GM23338 (cell line): ENCODE measurements around the gene SMYD3. TPM values are rescaled to one million over a fixed set of nuclear protein-coding genes. Genes with fewer than 3 reads are reported as not detected.

ENCODE experiments used
- ATAC-seq: fragments of 200-7000 bp; cut with Tn5 transposase; 3 replicates; pipeline ENCODE4 v1.9.1; 2020
- DNase-seq: peaks from one replicate; pipeline ENCODE4 v3.0.0-alpha.2; 2015; ENCODE audit warnings: low spot score
- H2AFZ ChIP-seq: fragments of 200-600 bp; sonication (generic); 2 replicates; pipeline ENCODE4 v1.8.0; 2016; ENCODE audit warnings: antibody characterized with exemption, mild to moderate bottlenecking, moderate library complexity
- H3F3A ChIP-seq: fragments of 200-600 bp; sonication (generic); replicated peaks from 2 replicates; pipeline ENCODE4 v1.8.0; 2017; ENCODE audit warnings: antibody characterized with exemption, mixed run types, low read depth
- H3K27ac ChIP-seq: fragments of 200-600 bp; sonication (generic); 2 replicates; pipeline ENCODE4 v1.6.1; 2016; ENCODE audit warnings: low read depth
- H3K27me3 ChIP-seq: fragments of 200-600 bp; sonication (generic); 2 replicates; pipeline ENCODE4 v1.8.0; 2016; ENCODE audit warnings: mild to moderate bottlenecking, mixed run types, moderate library complexity; ENCODE audit not compliant: insufficient read depth
- H3K36me3 ChIP-seq: fragments of 200-600 bp; sonication (generic); 2 replicates; pipeline ENCODE4 v1.8.0; 2016; ENCODE audit warnings: mild to moderate bottlenecking; ENCODE audit not compliant: insufficient read depth
- H3K4me1 ChIP-seq: fragments of 200-600 bp; sonication (generic); 2 replicates; pipeline ENCODE4 v1.8.0; 2016; ENCODE audit warnings: mild to moderate bottlenecking, moderate library complexity; ENCODE audit not compliant: insufficient read depth
- H3K4me2 ChIP-seq: fragments of 200-600 bp; sonication (generic); 2 replicates; pipeline ENCODE4 v1.7.1; 2017; ENCODE audit warnings: mixed run types
- H3K4me3 ChIP-seq: fragments of 200-600 bp; sonication (generic); 2 replicates; pipeline ENCODE4 v1.6.1; 2016; ENCODE audit warnings: mixed run types
- H3K79me2 ChIP-seq: fragments of 200-600 bp; sonication (generic); replicated peaks from 2 replicates; pipeline ENCODE4 v1.8.0; 2017; ENCODE audit warnings: mild to moderate bottlenecking; ENCODE audit not compliant: insufficient read depth
- H3K9me2 ChIP-seq: fragments of 200-600 bp; sonication (generic); 2 replicates; pipeline ENCODE4 v1.8.0; 2017; ENCODE audit not compliant: insufficient read depth
- H4K20me1 ChIP-seq: fragments of 200-600 bp; sonication (generic); replicated peaks from 2 replicates; pipeline ENCODE4 v1.8.0; 2017; ENCODE audit warnings: mild to moderate bottlenecking; ENCODE audit not compliant: insufficient read depth
- H3K27ac Mint-ChIP-seq: 2 replicates; pipeline ENCODE4 v1.8.0; 2020; ENCODE audit warnings: inconsistent platforms, mild to moderate bottlenecking, moderate library complexity, mixed read lengths
- H3K27me3 Mint-ChIP-seq: 3 replicates; pipeline ENCODE4 v1.8.0; 2022; ENCODE audit warnings: low read depth, mild to moderate bottlenecking, moderate library complexity, mixed read lengths, inconsistent platforms; ENCODE audit not compliant: insufficient read depth, poor library complexity
- H3K36me3 Mint-ChIP-seq: 3 replicates; pipeline ENCODE4 v1.8.0; 2021; ENCODE audit warnings: low read depth, mild to moderate bottlenecking, inconsistent platforms, moderate library complexity, mixed read lengths
- H3K4me1 Mint-ChIP-seq: 3 replicates; pipeline ENCODE4 v1.8.0; 2020; ENCODE audit warnings: mild to moderate bottlenecking, inconsistent platforms, mixed read lengths
- H3K4me3 Mint-ChIP-seq: 3 replicates; pipeline ENCODE4 v1.8.0; 2021; ENCODE audit warnings: moderate library complexity, mild to moderate bottlenecking, inconsistent platforms, mixed read lengths
- H3K9me3 Mint-ChIP-seq: 3 replicates; pipeline ENCODE4 v1.8.0; 2020; ENCODE audit warnings: moderate library complexity, mild to moderate bottlenecking, inconsistent platforms, mixed read lengths
- CREB1 ChIP-seq: fragments of 250-450 bp; sonication (Bioruptor Pico); IDR thresholded peaks from 2 replicates; pipeline ENCODE4 v1.5.0; 2020; ENCODE audit warnings: low read depth, mild to moderate bottlenecking, moderate library complexity
- CTCF ChIP-seq, 2 experiments: fragments of 200-600 bp in 1 of 2; sonication (generic) in 1 of 2; conservative IDR thresholded peaks; 2 replicates each; pipeline versions ENCODE4 v1.5.1 to v1.6.1; 2016 to 2017; ENCODE audit warnings: antibody characterized with exemption in 2 of 2, low read depth in 2 of 2, mild to moderate bottlenecking in 2 of 2, moderate library complexity in 1 of 2
- EZH2 ChIP-seq: fragments of 200-600 bp; sonication (generic); IDR thresholded peaks from one replicate; pipeline ENCODE4 v1.8.0; 2017; ENCODE audit warnings: antibody characterized with exemption, mild to moderate bottlenecking, low read depth; ENCODE audit not compliant: unreplicated experiment
- EZH2phosphoT487 ChIP-seq: fragments of 200-600 bp; sonication (generic); IDR thresholded peaks from one replicate; pipeline ENCODE4 v1.8.1; 2018; ENCODE audit warnings: antibody characterized with exemption; ENCODE audit not compliant: unreplicated experiment
- JUNB ChIP-seq: IDR thresholded peaks from one replicate; pipeline ENCODE4 v1.6.1; 2016; ENCODE audit warnings: antibody characterized with exemption; ENCODE audit not compliant: unreplicated experiment
- NANOG ChIP-seq: IDR thresholded peaks from 2 replicates; pipeline ENCODE4 v1.6.1; 2016; ENCODE audit warnings: antibody characterized with exemption, borderline replicate concordance
- STAT1 ChIP-seq: IDR thresholded peaks from one replicate; pipeline ENCODE4 v1.6.1; 2016; ENCODE audit warnings: antibody characterized with exemption; ENCODE audit not compliant: unreplicated experiment
- ZNF114 ChIP-seq: fragments of 250-450 bp; sonication (Bioruptor Pico); IDR thresholded peaks from 2 replicates; pipeline ENCODE4 v1.5.0; 2020; ENCODE audit warnings: mild to moderate bottlenecking, moderate library complexity
- polyA plus RNA-seq: library from polyadenylated mRNA; unstranded; fragments of >200 nt; fragmentation: Nextera tagmentation; extraction: Ambion mirVana; gene quantifications from 2 replicates; pipeline ENCODE4 v1.2.1, GENCODE V29; 2016
- total RNA-seq: library from RNA; depleted of rRNA; stranded (reverse); fragments of >200 nt; shearing (Covaris generic); gene quantifications from 2 replicates; pipeline ENCODE4 v1.2.3, GENCODE V29; 2014
- TF ChIP-seq, protein P1 (sequence below): IDR thresholded peaks from one replicate; pipeline ENCODE4 v1.6.1; 2018; ENCODE audit warnings: antibody characterized with exemption; ENCODE audit not compliant: unreplicated experiment
- TF ChIP-seq, protein P2 (sequence below): IDR thresholded peaks from 2 replicates; pipeline ENCODE4 v1.6.1; 2016; ENCODE audit warnings: antibody characterized with exemption
- TF ChIP-seq, protein P3 (sequence below): fragments of 250-450 bp; sonication (Bioruptor Pico); IDR thresholded peaks from 2 replicates; pipeline ENCODE4 v1.5.0; 2020; ENCODE audit warnings: mild to moderate bottlenecking, moderate library complexity

The SMYD3 gene
- total and polyA plus RNA-seq, 2 experiments from 2014 or later = 31.8 to 34.4 TPM

GRCh38 chr1:245873068-245873467, 634.0 kb downstream of the SMYD3 start:
- ATAC-seq (no peak), DNase-seq (no peak)
- no peaks in the 10 kb centered on the region for H3K27me3 ChIP-seq
- Mint-ChIP-seq H3K9me3 (no peaks in the 10 kb centered on the region), H3K36me3 (no peaks in the 10 kb centered on the region), H3K4me3 (no peak overlapping the region), H3K27ac (no peak overlapping the region), H3K4me1 (no peaks in the 10 kb centered on the region), H3K27me3 (no peaks in the 10 kb centered on the region)
- no peaks in the 10 kb centered on the region; the same call in 1 of the 2 replicates for H3K9me2 ChIP-seq
- no peaks in the 10 kb centered on the region for H3K79me2 ChIP-seq
- no peaks in the 10 kb centered on the region for H3K36me3 ChIP-seq
- TF ChIP-seq NANOG (no peak), CTCF (conservative IDR thresholded peaks at IDR 0.05; ENCODE audit: low read depth in 2 of 2) (no peak), JUNB (no peak), EZH2 (no peak), STAT1 (no peak), EZH2phosphoT487 (no peak), ZNF114 (no peak), CREB1 (CRISPR knock-in tag) (no peak)
- TF ChIP-seq, protein P1, sequence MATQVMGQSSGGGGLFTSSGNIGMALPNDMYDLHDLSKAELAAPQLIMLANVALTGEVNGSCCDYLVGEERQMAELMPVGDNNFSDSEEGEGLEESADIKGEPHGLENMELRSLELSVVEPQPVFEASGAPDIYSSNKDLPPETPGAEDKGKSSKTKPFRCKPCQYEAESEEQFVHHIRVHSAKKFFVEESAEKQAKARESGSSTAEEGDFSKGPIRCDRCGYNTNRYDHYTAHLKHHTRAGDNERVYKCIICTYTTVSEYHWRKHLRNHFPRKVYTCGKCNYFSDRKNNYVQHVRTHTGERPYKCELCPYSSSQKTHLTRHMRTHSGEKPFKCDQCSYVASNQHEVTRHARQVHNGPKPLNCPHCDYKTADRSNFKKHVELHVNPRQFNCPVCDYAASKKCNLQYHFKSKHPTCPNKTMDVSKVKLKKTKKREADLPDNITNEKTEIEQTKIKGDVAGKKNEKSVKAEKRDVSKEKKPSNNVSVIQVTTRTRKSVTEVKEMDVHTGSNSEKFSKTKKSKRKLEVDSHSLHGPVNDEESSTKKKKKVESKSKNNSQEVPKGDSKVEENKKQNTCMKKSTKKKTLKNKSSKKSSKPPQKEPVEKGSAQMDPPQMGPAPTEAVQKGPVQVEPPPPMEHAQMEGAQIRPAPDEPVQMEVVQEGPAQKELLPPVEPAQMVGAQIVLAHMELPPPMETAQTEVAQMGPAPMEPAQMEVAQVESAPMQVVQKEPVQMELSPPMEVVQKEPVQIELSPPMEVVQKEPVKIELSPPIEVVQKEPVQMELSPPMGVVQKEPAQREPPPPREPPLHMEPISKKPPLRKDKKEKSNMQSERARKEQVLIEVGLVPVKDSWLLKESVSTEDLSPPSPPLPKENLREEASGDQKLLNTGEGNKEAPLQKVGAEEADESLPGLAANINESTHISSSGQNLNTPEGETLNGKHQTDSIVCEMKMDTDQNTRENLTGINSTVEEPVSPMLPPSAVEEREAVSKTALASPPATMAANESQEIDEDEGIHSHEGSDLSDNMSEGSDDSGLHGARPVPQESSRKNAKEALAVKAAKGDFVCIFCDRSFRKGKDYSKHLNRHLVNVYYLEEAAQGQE = no peak
- TF ChIP-seq, protein P2, sequence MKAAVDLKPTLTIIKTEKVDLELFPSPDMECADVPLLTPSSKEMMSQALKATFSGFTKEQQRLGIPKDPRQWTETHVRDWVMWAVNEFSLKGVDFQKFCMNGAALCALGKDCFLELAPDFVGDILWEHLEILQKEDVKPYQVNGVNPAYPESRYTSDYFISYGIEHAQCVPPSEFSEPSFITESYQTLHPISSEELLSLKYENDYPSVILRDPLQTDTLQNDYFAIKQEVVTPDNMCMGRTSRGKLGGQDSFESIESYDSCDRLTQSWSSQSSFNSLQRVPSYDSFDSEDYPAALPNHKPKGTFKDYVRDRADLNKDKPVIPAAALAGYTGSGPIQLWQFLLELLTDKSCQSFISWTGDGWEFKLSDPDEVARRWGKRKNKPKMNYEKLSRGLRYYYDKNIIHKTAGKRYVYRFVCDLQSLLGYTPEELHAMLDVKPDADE = no peak
- TF ChIP-seq, protein P3, sequence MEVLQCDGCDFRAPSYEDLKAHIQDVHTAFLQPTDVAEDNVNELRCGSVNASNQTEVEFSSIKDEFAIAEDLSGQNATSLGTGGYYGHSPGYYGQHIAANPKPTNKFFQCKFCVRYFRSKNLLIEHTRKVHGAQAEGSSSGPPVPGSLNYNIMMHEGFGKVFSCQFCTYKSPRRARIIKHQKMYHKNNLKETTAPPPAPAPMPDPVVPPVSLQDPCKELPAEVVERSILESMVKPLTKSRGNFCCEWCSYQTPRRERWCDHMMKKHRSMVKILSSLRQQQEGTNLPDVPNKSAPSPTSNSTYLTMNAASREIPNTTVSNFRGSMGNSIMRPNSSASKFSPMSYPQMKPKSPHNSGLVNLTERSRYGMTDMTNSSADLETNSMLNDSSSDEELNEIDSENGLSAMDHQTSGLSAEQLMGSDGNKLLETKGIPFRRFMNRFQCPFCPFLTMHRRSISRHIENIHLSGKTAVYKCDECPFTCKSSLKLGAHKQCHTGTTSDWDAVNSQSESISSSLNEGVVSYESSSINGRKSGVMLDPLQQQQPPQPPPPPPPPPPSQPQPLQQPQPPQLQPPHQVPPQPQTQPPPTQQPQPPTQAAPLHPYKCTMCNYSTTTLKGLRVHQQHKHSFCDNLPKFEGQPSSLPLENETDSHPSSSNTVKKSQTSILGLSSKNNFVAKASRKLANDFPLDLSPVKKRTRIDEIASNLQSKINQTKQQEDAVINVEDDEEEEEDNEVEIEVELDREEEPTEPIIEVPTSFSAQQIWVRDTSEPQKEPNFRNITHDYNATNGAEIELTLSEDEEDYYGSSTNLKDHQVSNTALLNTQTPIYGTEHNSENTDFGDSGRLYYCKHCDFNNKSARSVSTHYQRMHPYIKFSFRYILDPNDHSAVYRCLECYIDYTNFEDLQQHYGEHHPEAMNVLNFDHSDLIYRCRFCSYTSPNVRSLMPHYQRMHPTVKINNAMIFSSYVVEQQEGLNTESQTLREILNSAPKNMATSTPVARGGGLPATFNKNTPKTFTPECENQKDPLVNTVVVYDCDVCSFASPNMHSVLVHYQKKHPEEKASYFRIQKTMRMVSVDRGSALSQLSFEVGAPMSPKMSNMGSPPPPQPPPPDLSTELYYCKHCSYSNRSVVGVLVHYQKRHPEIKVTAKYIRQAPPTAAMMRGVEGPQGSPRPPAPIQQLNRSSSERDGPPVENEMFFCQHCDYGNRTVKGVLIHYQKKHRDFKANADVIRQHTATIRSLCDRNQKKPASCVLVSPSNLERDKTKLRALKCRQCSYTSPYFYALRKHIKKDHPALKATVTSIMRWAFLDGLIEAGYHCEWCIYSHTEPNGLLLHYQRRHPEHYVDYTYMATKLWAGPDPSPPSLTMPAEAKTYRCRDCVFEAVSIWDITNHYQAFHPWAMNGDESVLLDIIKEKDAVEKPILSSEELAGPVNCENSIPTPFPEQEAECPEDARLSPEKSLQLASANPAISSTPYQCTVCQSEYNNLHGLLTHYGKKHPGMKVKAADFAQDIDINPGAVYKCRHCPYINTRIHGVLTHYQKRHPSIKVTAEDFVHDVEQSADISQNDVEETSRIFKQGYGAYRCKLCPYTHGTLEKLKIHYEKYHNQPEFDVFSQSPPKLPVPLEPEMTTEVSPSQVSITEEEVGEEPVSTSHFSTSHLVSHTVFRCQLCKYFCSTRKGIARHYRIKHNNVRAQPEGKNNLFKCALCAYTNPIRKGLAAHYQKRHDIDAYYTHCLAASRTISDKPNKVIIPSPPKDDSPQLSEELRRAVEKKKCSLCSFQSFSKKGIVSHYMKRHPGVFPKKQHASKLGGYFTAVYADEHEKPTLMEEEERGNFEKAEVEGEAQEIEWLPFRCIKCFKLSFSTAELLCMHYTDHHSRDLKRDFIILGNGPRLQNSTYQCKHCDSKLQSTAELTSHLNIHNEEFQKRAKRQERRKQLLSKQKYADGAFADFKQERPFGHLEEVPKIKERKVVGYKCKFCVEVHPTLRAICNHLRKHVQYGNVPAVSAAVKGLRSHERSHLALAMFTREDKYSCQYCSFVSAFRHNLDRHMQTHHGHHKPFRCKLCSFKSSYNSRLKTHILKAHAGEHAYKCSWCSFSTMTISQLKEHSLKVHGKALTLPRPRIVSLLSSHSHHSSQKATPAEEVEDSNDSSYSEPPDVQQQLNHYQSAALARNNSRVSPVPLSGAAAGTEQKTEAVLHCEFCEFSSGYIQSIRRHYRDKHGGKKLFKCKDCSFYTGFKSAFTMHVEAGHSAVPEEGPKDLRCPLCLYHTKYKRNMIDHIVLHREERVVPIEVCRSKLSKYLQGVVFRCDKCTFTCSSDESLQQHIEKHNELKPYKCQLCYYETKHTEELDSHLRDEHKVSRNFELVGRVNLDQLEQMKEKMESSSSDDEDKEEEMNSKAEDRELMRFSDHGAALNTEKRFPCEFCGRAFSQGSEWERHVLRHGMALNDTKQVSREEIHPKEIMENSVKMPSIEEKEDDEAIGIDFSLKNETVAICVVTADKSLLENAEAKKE = no peak
- no peak overlapping the region for H3K4me2 ChIP-seq
- H4K20me1 ChIP-seq = no peaks in the 10 kb centered on the region
- H3K4me3 ChIP-seq = no peak overlapping the region
- no peaks in the 10 kb centered on the region for H3K4me1 ChIP-seq
- no peak overlapping the region for H2AFZ ChIP-seq
- H3F3A ChIP-seq = no peaks in the 10 kb centered on the region
- H3K27ac ChIP-seq = no peak overlapping the region
